CD4-positive, alpha-beta T cell (primary cell): Measurements from ENCODE around the gene CTNNA1. TPM values are rescaled to one million over a fixed set of nuclear protein-coding genes. Genes with fewer than 3 reads are reported as not detected.

ENCODE experiments used
- ATAC-seq: fragments of 200-7000 bp; cut with Tn5 transposase; one replicate; pipeline ENCODE4 v1.10.0; 2022; ENCODE audit warnings: mild to moderate bottlenecking; ENCODE audit not compliant: poor library complexity
- CTCF ChIA-PET: fragments of 350-600 bp; sonication (Branson Sonifier 250); formaldehyde crosslinking; loops from one replicate; lab custom pipeline; 2021; ENCODE audit warnings: antibody characterized with exemption, inconsistent platforms; lab: Charles Lee
- POLR2A ChIA-PET: fragments of 350-600 bp; sonication (Branson Sonifier 250); formaldehyde crosslinking; loops from one replicate; lab custom pipeline; 2021; ENCODE audit warnings: antibody characterized with exemption, inconsistent platforms; lab: Charles Lee
- DNase-seq, 14 experiments: peaks; one replicate each; pipeline ENCODE4 v3.0.0-alpha.2; 2013 to 2020; ENCODE audit warnings: mixed read lengths in 2 of 14
- H3K27ac ChIP-seq, 2 donors: one replicate each; pipeline versions ENCODE4 v1.5.1 to v1.7.0; 2013; ENCODE audit warnings: low read length in 2 of 2, low read depth in 1 of 2, mild to moderate bottlenecking in 1 of 2
- H3K27me3 ChIP-seq, 2 experiments: 1 replicate in 1 of 2; 2 replicates in 1 of 2; pipeline versions ENCODE4 v1.6.1 to v1.7.0; 2013; ENCODE audit warnings: low read length in 2 of 2, control low read depth in 1 of 2, mild to moderate bottlenecking in 1 of 2, moderate library complexity in 1 of 2; ENCODE audit not compliant: insufficient read depth in 2 of 2, control insufficient read depth in 1 of 2
- H3K36me3 ChIP-seq: one replicate; pipeline ENCODE4 v1.6.1; 2013; ENCODE audit warnings: low read length, control low read depth; ENCODE audit not compliant: insufficient read depth
- H3K4me1 ChIP-seq: one replicate; pipeline ENCODE4 v1.6.1; 2013; ENCODE audit warnings: low read length, control low read depth; ENCODE audit not compliant: insufficient read depth
- H3K4me3 ChIP-seq: one replicate; pipeline ENCODE4 v1.5.1; 2013; ENCODE audit warnings: mild to moderate bottlenecking, low read length, moderate library complexity
- H3K9me3 ChIP-seq, 2 experiments: 1 replicate in 1 of 2; 2 replicates in 1 of 2; pipeline versions ENCODE4 v1.6.1 to v1.7.0; 2013; ENCODE audit warnings: low read length in 2 of 2, mild to moderate bottlenecking in 2 of 2, control low read depth in 1 of 2, moderate library complexity in 1 of 2; ENCODE audit not compliant: control insufficient read depth in 1 of 2, insufficient read depth in 1 of 2
- H3K27ac Mint-ChIP-seq: one replicate; pipeline ENCODE4 v1.8.0; 2020; ENCODE audit warnings: mixed read lengths
- H3K27me3 Mint-ChIP-seq: one replicate; pipeline ENCODE4 v1.8.0; 2021; ENCODE audit warnings: mixed read lengths
- H3K36me3 Mint-ChIP-seq: one replicate; pipeline ENCODE4 v1.8.0; 2021; ENCODE audit warnings: low read depth, mixed read lengths
- H3K4me1 Mint-ChIP-seq: one replicate; pipeline ENCODE4 v1.8.0; 2021; ENCODE audit warnings: low read depth, mixed read lengths
- H3K4me3 Mint-ChIP-seq: one replicate; pipeline ENCODE4 v1.8.0; 2020; ENCODE audit warnings: mild to moderate bottlenecking, mixed read lengths
- H3K9me3 Mint-ChIP-seq: one replicate; pipeline ENCODE4 v1.8.0; 2020; ENCODE audit warnings: mixed read lengths
- intact Hi-C, 2 experiments: fragments of 100-400 bp; cut with DNase I in 1 of 2; cut with micrococcal nuclease in 1 of 2; formaldehyde crosslinking; loops; one replicate each; pipeline versions ENCODE4 v1.15.1 to v1.9.0; 2023 to 2025; cut with DNase I, micrococcal nuclease
- total RNA-seq, 174 experiments: library from RNA in 2 of 174; stranded (reverse) in 2 of 174; gene quantifications; one replicate each; pipeline ENCODE4 v1.2.3 and lab custom pipeline; 2021 to 2026
- TF ChIP-seq, protein P1 (sequence below): fragments of 200-600 bp; IDR thresholded peaks from one replicate; pipeline ENCODE4 v1.8.0; 2022; ENCODE audit warnings: antibody characterized with exemption, mild to moderate bottlenecking

Gene CTNNA1
- total RNA-seq, 2 experiments from 2014 or later: 6.0 to 6.7 TPM

DNA sequence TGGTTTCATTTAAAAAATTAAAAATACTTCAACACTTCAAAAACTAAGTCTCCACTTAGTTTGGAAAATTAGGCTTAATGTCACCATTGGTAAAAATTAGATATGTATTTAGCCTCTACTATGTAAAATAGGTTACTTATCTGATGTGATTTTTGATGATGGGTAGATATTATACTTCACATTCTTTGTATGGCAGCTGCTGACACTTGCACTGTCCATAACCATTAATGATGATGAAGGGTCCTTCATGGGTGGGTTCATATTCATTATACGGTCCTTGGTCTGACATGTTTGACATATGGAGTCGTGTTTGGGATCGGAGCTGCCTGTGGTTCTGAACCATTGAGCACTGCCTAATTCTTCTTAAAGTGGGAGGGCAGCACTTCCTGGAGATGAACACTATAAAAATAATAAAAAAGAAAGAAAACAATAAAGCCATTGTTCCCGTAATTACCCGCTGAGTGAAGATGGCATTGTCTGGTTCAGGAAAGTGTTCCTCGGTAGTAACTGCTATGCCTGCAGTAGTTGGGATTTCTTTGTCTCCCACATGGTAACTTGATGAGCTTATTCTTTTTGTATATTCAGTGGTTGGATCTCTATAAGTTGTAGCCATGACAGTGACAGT lies 119.7 kb downstream of the CTNNA1 start:
- peaks cover 26% of the 10 kb centered on the region for H3K27me3 Mint-ChIP-seq

DNA sequence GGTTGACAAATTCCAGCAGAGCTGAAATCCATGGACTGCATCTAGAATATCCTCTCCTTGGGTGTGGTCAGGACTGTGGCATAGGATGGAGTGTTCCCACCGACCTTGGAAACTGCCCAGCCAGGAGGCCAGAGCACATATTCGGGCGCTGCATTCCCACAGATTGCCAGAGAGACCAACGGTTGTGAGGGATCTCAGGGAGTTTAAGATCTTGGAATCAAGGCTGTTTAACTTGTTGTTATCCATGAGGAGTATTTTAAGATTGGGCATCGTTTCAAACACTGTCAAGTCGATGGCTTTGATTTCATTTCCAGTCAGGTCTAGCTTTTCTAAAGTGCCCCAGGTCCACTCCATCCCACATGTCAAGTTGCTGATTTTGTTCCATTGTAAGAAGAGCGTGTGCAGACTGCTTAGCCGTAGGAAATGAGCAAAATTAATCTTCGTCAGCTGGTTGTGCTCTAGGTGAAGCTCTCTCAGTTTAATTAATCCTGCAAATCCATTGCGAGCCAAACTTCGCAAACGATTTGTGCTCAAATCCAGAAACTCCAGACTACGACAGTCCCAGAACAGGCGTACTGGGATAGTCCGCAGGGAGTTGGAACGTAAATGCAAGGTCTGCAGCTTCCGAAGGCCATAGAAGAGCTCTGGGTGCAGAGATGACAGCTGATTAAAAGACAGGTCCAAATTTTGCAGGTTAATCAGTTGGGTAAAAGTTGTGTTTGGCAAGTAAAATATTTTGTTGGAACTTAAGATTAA lies 120.4 kb downstream of the CTNNA1 start:
- Mint-ChIP-seq H3K4me1 (peaks cover 13% of the 10 kb centered on the region), H3K27me3 (peaks cover 26% of the 10 kb centered on the region), H3K9me3 (no peaks in the 10 kb centered on the region), H3K27ac (no peak overlapping the region), H3K4me3 (no peak overlapping the region), H3K36me3 (no peaks in the 10 kb centered on the region)
- H3K4me3 ChIP-seq: no peak overlapping the region
- H3K4me1 ChIP-seq: no peaks in the 10 kb centered on the region
- no peak overlapping the region for H3K27ac ChIP-seq
- TF ChIP-seq, protein P1, sequence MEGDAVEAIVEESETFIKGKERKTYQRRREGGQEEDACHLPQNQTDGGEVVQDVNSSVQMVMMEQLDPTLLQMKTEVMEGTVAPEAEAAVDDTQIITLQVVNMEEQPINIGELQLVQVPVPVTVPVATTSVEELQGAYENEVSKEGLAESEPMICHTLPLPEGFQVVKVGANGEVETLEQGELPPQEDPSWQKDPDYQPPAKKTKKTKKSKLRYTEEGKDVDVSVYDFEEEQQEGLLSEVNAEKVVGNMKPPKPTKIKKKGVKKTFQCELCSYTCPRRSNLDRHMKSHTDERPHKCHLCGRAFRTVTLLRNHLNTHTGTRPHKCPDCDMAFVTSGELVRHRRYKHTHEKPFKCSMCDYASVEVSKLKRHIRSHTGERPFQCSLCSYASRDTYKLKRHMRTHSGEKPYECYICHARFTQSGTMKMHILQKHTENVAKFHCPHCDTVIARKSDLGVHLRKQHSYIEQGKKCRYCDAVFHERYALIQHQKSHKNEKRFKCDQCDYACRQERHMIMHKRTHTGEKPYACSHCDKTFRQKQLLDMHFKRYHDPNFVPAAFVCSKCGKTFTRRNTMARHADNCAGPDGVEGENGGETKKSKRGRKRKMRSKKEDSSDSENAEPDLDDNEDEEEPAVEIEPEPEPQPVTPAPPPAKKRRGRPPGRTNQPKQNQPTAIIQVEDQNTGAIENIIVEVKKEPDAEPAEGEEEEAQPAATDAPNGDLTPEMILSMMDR: no peak
- ChIA-PET POLR2A (no interaction called here), CTCF (no interaction called here)
- H3K36me3 ChIP-seq: no peaks in the 10 kb centered on the region
- intact Hi-C loops: loop anchor here in 1 of 2 experiments (5.0 kb wide), 1 partner anchor 389 kb away; no protein-coding TSS in a partner anchor
- no peak for ATAC-seq
- no peak for DNase-seq
- H3K9me3 ChIP-seq: no peaks in the 10 kb centered on the region
- H3K27me3 ChIP-seq: peaks cover 0 to 7% of the 10 kb centered on the region in 2 experiments

More for the DNA sequence above, 119.7 kb downstream of the CTNNA1 start:
- Histone ChIP-seq H3K27ac (no peak overlapping the region), H3K4me3 (no peak overlapping the region), H3K9me3 (no peaks in the 10 kb centered on the region), H3K27me3 (peaks cover 0 to 7% of the 10 kb centered on the region in 2 experiments), H3K4me1 (no peaks in the 10 kb centered on the region), H3K36me3 (no peaks in the 10 kb centered on the region)
- DNase-seq: no peak
- intact Hi-C loops: loop anchor here in 1 of 2 experiments (5.0 kb wide), 1 partner anchor 389 kb away; no protein-coding TSS in a partner anchor
- no peak overlapping the region for H3K4me3 Mint-ChIP-seq
- CTCF ChIA-PET: no interaction called here
- no peak for ATAC-seq
- TF ChIP-seq, protein P1: no peak
- no peaks in the 10 kb centered on the region for H3K9me3 Mint-ChIP-seq
- H3K27ac Mint-ChIP-seq: no peak overlapping the region
- H3K4me1 Mint-ChIP-seq: peaks cover 13% of the 10 kb centered on the region
- POLR2A ChIA-PET: no interaction called here
- no peaks in the 10 kb centered on the region for H3K36me3 Mint-ChIP-seq

DNA sequence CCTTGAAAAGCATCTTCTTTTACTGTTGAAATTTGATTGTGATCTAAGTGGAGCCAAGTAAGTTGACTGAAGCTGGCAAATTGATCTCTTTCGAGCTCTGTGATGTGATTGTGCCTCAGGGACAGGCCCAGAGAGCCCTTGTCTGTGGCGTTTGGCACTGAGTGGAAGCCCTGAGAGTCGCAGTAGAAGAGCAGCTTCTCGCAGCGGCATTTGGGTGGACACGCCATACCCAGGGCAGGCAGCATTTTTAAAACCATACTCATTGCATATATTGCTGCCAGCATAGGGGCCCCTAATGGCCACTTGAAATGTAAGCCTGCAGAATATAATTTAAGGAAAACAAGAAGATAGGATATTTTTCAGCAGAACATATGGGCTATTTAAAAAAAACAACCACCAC lies 121.0 kb downstream of the CTNNA1 start:
- H3K4me1 ChIP-seq: no peaks in the 10 kb centered on the region
- POLR2A ChIA-PET: no interaction called here
- H3K27me3 ChIP-seq: peaks cover 0 to 7% of the 10 kb centered on the region in 2 experiments
- no peaks in the 10 kb centered on the region for H3K9me3 ChIP-seq
- TF ChIP-seq, protein P1: no peak
- no peak overlapping the region for H3K4me3 ChIP-seq
- Mint-ChIP-seq H3K4me3 (no peak overlapping the region), H3K9me3 (no peaks in the 10 kb centered on the region), H3K27ac (no peak overlapping the region), H3K27me3 (peaks cover 26% of the 10 kb centered on the region), H3K36me3 (no peaks in the 10 kb centered on the region), H3K4me1 (peaks cover 13% of the 10 kb centered on the region)
- DNase-seq: no peak
- ATAC-seq: no peak
- H3K27ac ChIP-seq: no peak overlapping the region
- H3K36me3 ChIP-seq: no peaks in the 10 kb centered on the region
- intact Hi-C loops: loop anchor here in 1 of 2 experiments (5.0 kb wide), 1 partner anchor 388 kb away; no protein-coding TSS in a partner anchor
- CTCF ChIA-PET: no interaction called here
